Muscle of arm (tissue), 12 donors: ENCODE results near the gene PTPMT1. TPM values are rescaled to one million over a fixed set of nuclear protein-coding genes. Genes with fewer than 3 reads are reported as not detected.

Experiments used
- DNase-seq: peaks from one replicate; pipeline ENCODE4 v3.0.0-alpha.2; 2013
- polyA plus RNA-seq, 12 donors: library from polyadenylated mRNA; unstranded; fragments of 120-200 nt; gene quantifications; one replicate each; pipeline ENCODE4 v1.2.1, GENCODE V29; 2013; ENCODE audit not compliant: insufficient read length in 12 of 12

The PTPMT1 gene
- polyA plus RNA-seq, 12 donors, result 20.6 to 33.9 (median 25.0) TPM; not detected in 1

- no peak for DNase-seq
These were observed 34.5 kb downstream of the PTPMT1 start for GRCh38 chr11:47599902-47600301.

GRCh38 chr11:47603295-47603694, 37.9 kb downstream of the PTPMT1 start:
- DNase-seq, result no peak

- no peak for DNase-seq
These were observed 40.5 kb downstream of the PTPMT1 start for GRCh38 chr11:47605921-47606320.

- no peak for DNase-seq
These were observed 41.3 kb downstream of the PTPMT1 start for GRCh38 chr11:47606731-47607130.

- peak; percentile 48 for DNase-seq
These were observed 42.0 kb downstream of the PTPMT1 start for GRCh38 chr11:47607380-47607779.

- no peak for DNase-seq
These were observed 44.3 kb downstream of the PTPMT1 start for GRCh38 chr11:47609675-47610074.

GRCh38 chr11:47611348-47611794, 46.0 kb downstream of the PTPMT1 start:
- DNase-seq, result no peak

- no peak for DNase-seq
These were observed 49.9 kb downstream of the PTPMT1 start for GRCh38 chr11:47615249-47615648.

GRCh38 chr11:47616726-47617416, 51.5 kb downstream of the PTPMT1 start:
- peak; percentile 76 for DNase-seq

- no peak for DNase-seq
These were observed 52.0 kb downstream of the PTPMT1 start for GRCh38 chr11:47617417-47617809.

GRCh38 chr11:47620836-47621378, 55.5 kb downstream of the PTPMT1 start:
- DNase-seq, result no peak

Other genes starting within 250 kb of the PTPMT1 start
- 1 to 10 TPM in 2 of 12 donors, under 1 TPM in 8, not detected in 2; 0.13 to 1.1 (median 0.60) TPM for gene MYBPC3, start 212.9 kb upstream of the PTPMT1 start, polyA plus RNA-seq
- 10 to 100 TPM in 2 of 12 donors, 1 to 10 TPM in 9, not detected in 1; 3.7 to 17.6 (median 4.6) TPM for gene SPI1, start 187.1 kb upstream of the PTPMT1 start, polyA plus RNA-seq
- gene SLC39A13, start 157.0 kb upstream of the PTPMT1 start, polyA plus RNA-seq, result 10 to 100 TPM in 11 of 12 donors, not detected in 1; 28.2 to 65.2 (median 31.6) TPM
- gene PSMC3, start 139.2 kb upstream of the PTPMT1 start, polyA plus RNA-seq, result 100 to 1,000 TPM in 11 of 12 donors, not detected in 1; 114 to 200 (median 127) TPM
- gene RAPSN, start 116.5 kb upstream of the PTPMT1 start, polyA plus RNA-seq, result 100 to 1,000 TPM in 2 of 12 donors, 10 to 100 TPM in 9, not detected in 1; 33.9 to 108 (median 76.9) TPM
- gene CELF1, start 12.5 kb upstream of the PTPMT1 start, polyA plus RNA-seq, result 100 to 1,000 TPM in 1 of 12 donors, 10 to 100 TPM in 11; 58.2 to 126 (median 79.2) TPM
- gene KBTBD4, start 13.4 kb downstream of the PTPMT1 start, polyA plus RNA-seq, result 10 to 100 TPM in 11 of 12 donors, not detected in 1; 10.9 to 14.7 (median 12.7) TPM
- gene NDUFS3, start 13.5 kb downstream of the PTPMT1 start, polyA plus RNA-seq, result 100 to 1,000 TPM in 4 of 12 donors, 10 to 100 TPM in 7, not detected in 1; 65.9 to 122 (median 94.5) TPM
- gene FAM180B, start 21.1 kb downstream of the PTPMT1 start, polyA plus RNA-seq, result 1 to 10 TPM in 10 of 12 donors, not detected in 2; 2.2 to 4.2 (median 3.1) TPM
- gene C1QTNF4, start 28.8 kb downstream of the PTPMT1 start, polyA plus RNA-seq, result 10 to 100 TPM in 1 of 12 donors, 1 to 10 TPM in 9, not detected in 2; 4.1 to 12.7 (median 7.0) TPM
- gene MTCH2, start 77.0 kb downstream of the PTPMT1 start, polyA plus RNA-seq, result 10 to 100 TPM in 11 of 12 donors, not detected in 1; 40.1 to 81.5 (median 76.6) TPM
- 1 to 10 TPM in 3 of 12 donors, under 1 TPM in 7, not detected in 2; 0.54 to 3.5 (median 0.88) TPM for gene AGBL2, start 149.8 kb downstream of the PTPMT1 start, polyA plus RNA-seq
- gene FNBP4, start 201.7 kb downstream of the PTPMT1 start, polyA plus RNA-seq, result 100 to 1,000 TPM in 5 of 12 donors, 10 to 100 TPM in 6, not detected in 1; 65.3 to 184 (median 99.8) TPM